Fibroblast of lung (primary cell): Measurements from ENCODE around the gene CHST3. TPM values are rescaled to one million over a fixed set of nuclear protein-coding genes. Genes with fewer than 3 reads are reported as not detected.
A peak's percentile ranks its signal among the peaks of the same experiment; 100 is the strongest.

ENCODE experiments used
- DNase-seq, 2 donors: peaks; one replicate each; pipeline versions ENCODE4 v3.0.0 to v3.0.0-alpha.2; 2010; ENCODE audit warnings: low read depth in 2 of 2
- H2AFZ ChIP-seq: 2 replicates; pipeline ENCODE4 v1.5.1; 2012; ENCODE audit warnings: low read length, control low read depth, inconsistent platforms
- H3K27ac ChIP-seq: 2 replicates; pipeline ENCODE4 v1.5.1; 2011; ENCODE audit warnings: low read length, control low read depth; ENCODE audit not compliant: insufficient read depth
- H3K27me3 ChIP-seq: 2 replicates; pipeline ENCODE4 v1.5.1; 2011; ENCODE audit warnings: mild to moderate bottlenecking, low read length; ENCODE audit not compliant: control insufficient read depth, insufficient read depth
- H3K36me3 ChIP-seq: 2 replicates; pipeline ENCODE4 v1.5.1; 2011; ENCODE audit warnings: low read length; ENCODE audit not compliant: control insufficient read depth, insufficient read depth
- H3K4me1 ChIP-seq: 2 replicates; pipeline ENCODE4 v1.5.1; 2011; ENCODE audit warnings: low read length; ENCODE audit not compliant: control insufficient read depth, insufficient read depth; ENCODE audit errors: extremely low read depth
- H3K4me2 ChIP-seq: 2 replicates; pipeline ENCODE4 v1.5.1; 2011; ENCODE audit warnings: low read length, control low read depth; ENCODE audit not compliant: insufficient read depth; ENCODE audit errors: extremely low read depth
- H3K4me3 ChIP-seq, 4 experiments: fragments of 200-600 bp in 1 of 4; sonication (generic) in 1 of 4; replicated peaks in 1 of 4; 2 replicates each; pipeline ENCODE4 v1.5.1; 2011 to 2016; ENCODE audit warnings: low read length in 4 of 4, low read depth in 3 of 4, mild to moderate bottlenecking in 3 of 4, control low read depth in 2 of 4, inconsistent platforms in 1 of 4, mixed read lengths in 1 of 4; ENCODE audit not compliant: insufficient read depth in 1 of 4; ENCODE audit errors: control extremely low read depth in 1 of 4
- H3K79me2 ChIP-seq: 2 replicates; pipeline ENCODE4 v1.5.1; 2012; ENCODE audit warnings: mild to moderate bottlenecking, low read length, inconsistent platforms; ENCODE audit not compliant: control insufficient read depth, insufficient read depth
- H3K9ac ChIP-seq: 2 replicates; pipeline ENCODE4 v1.5.1; 2011; ENCODE audit warnings: mild to moderate bottlenecking, low read length, control low read depth; ENCODE audit not compliant: insufficient read depth
- H3K9me3 ChIP-seq: 2 replicates; pipeline ENCODE4 v1.5.1; 2012; ENCODE audit warnings: low read depth, low read length; ENCODE audit not compliant: control insufficient read depth, insufficient read depth
- H4K20me1 ChIP-seq: 2 replicates; pipeline ENCODE4 v1.5.1; 2011; ENCODE audit warnings: low read length; ENCODE audit not compliant: control insufficient read depth, insufficient read depth; ENCODE audit errors: extremely low read depth
- EZH2 ChIP-seq: IDR thresholded peaks from 2 replicates; pipeline ENCODE4 v1.5.1; 2012; ENCODE audit warnings: low read length, control low read depth, mild to moderate bottlenecking; ENCODE audit errors: missing control alignments
- polyA plus RNA-seq, 2 donors: library from polyadenylated mRNA; depleted of rRNA in 1 of 2; stranded (reverse) in 1 of 2; unstranded in 1 of 2; fragments of >200 nt; gene quantifications; 2 replicates each; pipeline ENCODE4 v1.2.1, GENCODE V29; 2011 to 2012; ENCODE audit warnings: missing spikeins in 1 of 2
- total RNA-seq: library from RNA; depleted of rRNA; stranded (reverse); fragments of >200 nt; gene quantifications from 2 replicates; pipeline ENCODE4 v1.2.1, GENCODE V29; 2014
- TF ChIP-seq, protein P1 (sequence below), 2 donors: IDR thresholded peaks in 1 of 2; conservative IDR thresholded peaks in 1 of 2; 1 replicate in 1 of 2; 2 replicates in 1 of 2; pipeline ENCODE4 v1.5.1; 2011 to 2012; ENCODE audit warnings: low read length in 2 of 2, control low read depth in 1 of 2, inconsistent platforms in 1 of 2, low read depth in 1 of 2, mild to moderate bottlenecking in 1 of 2

CHST3 gene
- total and polyA plus RNA-seq, 2 donors (not counting 1 experiment from before 2014, with no cell fraction given), result 9.1 to 29.9 TPM

DNA sequence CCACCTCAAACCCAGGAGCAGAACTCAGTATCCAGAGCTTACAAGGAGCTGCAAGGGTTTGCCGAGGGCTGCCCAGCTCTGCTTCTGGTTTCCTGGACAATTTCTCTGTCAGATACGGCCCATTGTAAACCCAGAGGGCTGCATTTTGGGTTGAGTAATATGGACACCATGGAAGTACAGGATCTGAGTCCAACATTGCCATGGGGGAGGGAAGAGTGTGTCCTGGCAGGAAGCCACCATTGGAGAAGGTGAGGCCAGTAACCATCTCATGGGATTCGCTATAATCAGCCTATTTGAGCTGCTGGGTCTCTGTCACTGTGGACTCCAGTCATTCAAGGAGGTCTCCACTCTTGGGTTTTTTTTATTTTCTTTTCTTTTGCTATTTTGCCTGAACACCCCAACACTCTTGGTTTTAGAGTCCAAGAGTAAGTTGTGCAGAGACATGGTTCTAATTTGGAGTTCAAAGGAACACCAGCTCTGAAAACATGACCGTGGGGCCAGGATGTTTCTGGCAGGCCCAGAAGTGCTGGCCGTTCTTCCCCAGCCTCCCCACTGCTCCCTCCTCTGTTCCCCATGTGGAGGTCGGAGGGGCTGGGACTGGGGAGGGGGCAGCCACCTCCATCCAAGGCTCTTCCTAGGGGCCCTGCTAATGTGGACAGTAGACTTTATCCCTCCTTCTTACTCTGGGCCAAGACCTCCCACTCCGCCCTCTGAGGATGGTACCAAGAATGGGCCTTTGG lies 46.2 kb downstream of the CHST3 start:
- no peak overlapping the region for H2AFZ ChIP-seq
- H3K4me3 ChIP-seq, result no peak overlapping the region
- H3K27ac ChIP-seq, result peak overlapping the region; percentile 94

DNA sequence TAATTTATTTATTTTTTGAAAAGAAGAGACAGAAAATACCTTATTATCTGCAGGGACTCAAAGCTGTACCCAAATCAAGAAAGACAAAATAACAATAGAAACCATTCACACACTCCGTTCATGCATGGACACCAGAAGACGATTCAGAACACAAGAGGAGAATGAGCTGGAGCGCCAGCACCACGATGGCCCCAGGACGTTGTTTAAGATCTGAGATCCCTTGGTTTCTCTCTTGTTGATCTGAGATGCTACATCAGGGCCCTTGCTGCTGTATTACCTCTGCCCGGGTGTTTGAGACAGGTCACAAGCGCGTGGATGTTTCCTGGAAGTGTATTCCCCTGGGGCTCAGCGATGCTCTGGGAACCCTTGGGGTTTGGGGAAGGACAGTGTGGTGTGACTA lies 46.8 kb downstream of the CHST3 start:
- H3K36me3 ChIP-seq, result peaks cover 10% of the 10 kb centered on the region
- H3K4me3 ChIP-seq, result no peak overlapping the region
- H4K20me1 ChIP-seq, result no peaks in the 10 kb centered on the region
- H3K4me1 ChIP-seq, result peaks cover 16% of the 10 kb centered on the region
- no peak for DNase-seq
- no peaks in the 10 kb centered on the region for H3K27me3 ChIP-seq
- H2AFZ ChIP-seq, result no peak overlapping the region
- H3K4me2 ChIP-seq, result no peak overlapping the region
- no peak overlapping the region for H3K27ac ChIP-seq
- no peak overlapping the region for H3K9ac ChIP-seq
- no peak for TF ChIP-seq EZH2
- TF ChIP-seq, protein P1, sequence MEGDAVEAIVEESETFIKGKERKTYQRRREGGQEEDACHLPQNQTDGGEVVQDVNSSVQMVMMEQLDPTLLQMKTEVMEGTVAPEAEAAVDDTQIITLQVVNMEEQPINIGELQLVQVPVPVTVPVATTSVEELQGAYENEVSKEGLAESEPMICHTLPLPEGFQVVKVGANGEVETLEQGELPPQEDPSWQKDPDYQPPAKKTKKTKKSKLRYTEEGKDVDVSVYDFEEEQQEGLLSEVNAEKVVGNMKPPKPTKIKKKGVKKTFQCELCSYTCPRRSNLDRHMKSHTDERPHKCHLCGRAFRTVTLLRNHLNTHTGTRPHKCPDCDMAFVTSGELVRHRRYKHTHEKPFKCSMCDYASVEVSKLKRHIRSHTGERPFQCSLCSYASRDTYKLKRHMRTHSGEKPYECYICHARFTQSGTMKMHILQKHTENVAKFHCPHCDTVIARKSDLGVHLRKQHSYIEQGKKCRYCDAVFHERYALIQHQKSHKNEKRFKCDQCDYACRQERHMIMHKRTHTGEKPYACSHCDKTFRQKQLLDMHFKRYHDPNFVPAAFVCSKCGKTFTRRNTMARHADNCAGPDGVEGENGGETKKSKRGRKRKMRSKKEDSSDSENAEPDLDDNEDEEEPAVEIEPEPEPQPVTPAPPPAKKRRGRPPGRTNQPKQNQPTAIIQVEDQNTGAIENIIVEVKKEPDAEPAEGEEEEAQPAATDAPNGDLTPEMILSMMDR (conservative IDR thresholded peaks at IDR 0.05 in 1 of 2, IDR thresholded peaks at IDR 0.05 in 1 of 2; ENCODE audit: low read depth in 1 of 2, low read length in 2 of 2), result no peak
- H3K79me2 ChIP-seq, result no peaks in the 10 kb centered on the region
- no peaks in the 10 kb centered on the region for H3K9me3 ChIP-seq

More for the DNA sequence above, 46.2 kb downstream of the CHST3 start:
- Histone ChIP-seq H3K79me2 (no peaks in the 10 kb centered on the region), H3K9me3 (no peaks in the 10 kb centered on the region), H3K4me1 (peaks cover 16% of the 10 kb centered on the region), H3K4me2 (no peak overlapping the region), H4K20me1 (no peaks in the 10 kb centered on the region), H3K36me3 (peaks cover 10% of the 10 kb centered on the region), H3K9ac (no peak overlapping the region), H3K27me3 (no peaks in the 10 kb centered on the region)
- TF ChIP-seq, protein P1 (conservative IDR thresholded peaks at IDR 0.05 in 1 of 2, IDR thresholded peaks at IDR 0.05 in 1 of 2; ENCODE audit: low read depth in 1 of 2, low read length in 2 of 2), result no peak
- no peak for TF ChIP-seq EZH2
- DNase-seq, result no peak

DNA sequence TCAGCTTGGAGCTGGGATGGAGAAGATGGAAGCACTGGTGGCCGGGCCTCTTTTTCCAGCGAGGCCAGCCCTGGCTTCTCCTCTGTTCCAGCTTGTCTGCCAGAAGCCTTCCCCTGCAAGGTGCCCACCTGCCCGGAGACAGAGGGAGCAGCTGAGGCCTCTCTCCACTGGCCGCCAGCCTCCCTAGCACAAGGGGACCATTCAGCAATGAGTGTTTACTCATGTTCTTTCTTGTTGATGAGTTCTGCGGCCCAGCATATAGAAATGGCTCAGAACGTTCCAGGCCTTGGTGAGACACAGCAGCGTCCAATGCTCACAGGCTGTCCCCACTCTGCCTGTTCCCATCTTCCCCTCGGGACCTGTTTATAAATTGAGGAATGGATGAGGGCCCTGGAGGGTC lies 47.3 kb downstream of the CHST3 start:
- H3K9ac ChIP-seq, result no peak overlapping the region
- H3K79me2 ChIP-seq, result no peaks in the 10 kb centered on the region
- no peak overlapping the region for H3K4me3 ChIP-seq
- DNase-seq, result no peak
- peaks cover 10% of the 10 kb centered on the region for H3K36me3 ChIP-seq
- H3K4me2 ChIP-seq, result no peak overlapping the region
- H3K4me1 ChIP-seq, result peaks cover 16% of the 10 kb centered on the region
- no peaks in the 10 kb centered on the region for H3K9me3 ChIP-seq
- H3K27me3 ChIP-seq, result no peaks in the 10 kb centered on the region
- no peaks in the 10 kb centered on the region for H4K20me1 ChIP-seq
- TF ChIP-seq EZH2, result no peak
- TF ChIP-seq, protein P1 (conservative IDR thresholded peaks at IDR 0.05 in 1 of 2, IDR thresholded peaks at IDR 0.05 in 1 of 2; ENCODE audit: low read depth in 1 of 2, low read length in 2 of 2), result no peak
- H2AFZ ChIP-seq, result no peak overlapping the region
- no peak overlapping the region for H3K27ac ChIP-seq
